Measurements from ENCODE around the gene RBM15B.

The RBM15B gene

DNA sequence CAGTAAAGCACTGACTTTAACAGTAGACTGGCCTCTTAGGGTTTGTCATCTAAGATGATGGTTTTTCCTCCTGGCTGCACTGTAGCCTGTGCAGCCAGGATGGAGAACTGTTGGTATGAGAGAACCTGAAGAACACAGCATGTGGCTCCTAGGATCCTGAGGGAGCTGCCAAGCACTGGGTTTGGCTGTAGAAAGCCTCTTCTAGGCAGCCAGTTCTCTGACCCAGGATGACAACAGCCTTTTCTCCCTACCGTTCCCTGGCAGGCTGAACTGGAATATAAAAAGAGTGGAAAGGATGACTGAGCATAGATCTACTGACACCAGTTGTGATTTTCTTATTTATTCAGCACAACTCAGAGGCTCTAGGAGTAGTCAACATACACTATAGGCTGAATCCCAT is 40.3 kb upstream of the RBM15B start:
- TF ChIP-seq GLIS3 (CRISPR knock-in tag; IDR thresholded peaks at IDR 0.05) (no peak), BACH2 (CRISPR knock-in tag; IDR thresholded peaks at IDR 0.05; ENCODE audit: borderline replicate concordance) (no peak), ZNF70 (CRISPR knock-in tag; IDR thresholded peaks at IDR 0.05) (no peak), RARB (CRISPR knock-in tag; IDR thresholded peaks at IDR 0.05) (no peak)
- TF ChIP-seq, protein P1, sequence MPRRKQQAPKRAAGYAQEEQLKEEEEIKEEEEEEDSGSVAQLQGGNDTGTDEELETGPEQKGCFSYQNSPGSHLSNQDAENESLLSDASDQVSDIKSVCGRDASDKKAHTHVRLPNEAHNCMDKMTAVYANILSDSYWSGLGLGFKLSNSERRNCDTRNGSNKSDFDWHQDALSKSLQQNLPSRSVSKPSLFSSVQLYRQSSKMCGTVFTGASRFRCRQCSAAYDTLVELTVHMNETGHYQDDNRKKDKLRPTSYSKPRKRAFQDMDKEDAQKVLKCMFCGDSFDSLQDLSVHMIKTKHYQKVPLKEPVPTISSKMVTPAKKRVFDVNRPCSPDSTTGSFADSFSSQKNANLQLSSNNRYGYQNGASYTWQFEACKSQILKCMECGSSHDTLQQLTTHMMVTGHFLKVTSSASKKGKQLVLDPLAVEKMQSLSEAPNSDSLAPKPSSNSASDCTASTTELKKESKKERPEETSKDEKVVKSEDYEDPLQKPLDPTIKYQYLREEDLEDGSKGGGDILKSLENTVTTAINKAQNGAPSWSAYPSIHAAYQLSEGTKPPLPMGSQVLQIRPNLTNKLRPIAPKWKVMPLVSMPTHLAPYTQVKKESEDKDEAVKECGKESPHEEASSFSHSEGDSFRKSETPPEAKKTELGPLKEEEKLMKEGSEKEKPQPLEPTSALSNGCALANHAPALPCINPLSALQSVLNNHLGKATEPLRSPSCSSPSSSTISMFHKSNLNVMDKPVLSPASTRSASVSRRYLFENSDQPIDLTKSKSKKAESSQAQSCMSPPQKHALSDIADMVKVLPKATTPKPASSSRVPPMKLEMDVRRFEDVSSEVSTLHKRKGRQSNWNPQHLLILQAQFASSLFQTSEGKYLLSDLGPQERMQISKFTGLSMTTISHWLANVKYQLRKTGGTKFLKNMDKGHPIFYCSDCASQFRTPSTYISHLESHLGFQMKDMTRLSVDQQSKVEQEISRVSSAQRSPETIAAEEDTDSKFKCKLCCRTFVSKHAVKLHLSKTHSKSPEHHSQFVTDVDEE (CRISPR knock-in tag; IDR thresholded peaks at IDR 0.05) = no peak
- TF ChIP-seq, protein P2, sequence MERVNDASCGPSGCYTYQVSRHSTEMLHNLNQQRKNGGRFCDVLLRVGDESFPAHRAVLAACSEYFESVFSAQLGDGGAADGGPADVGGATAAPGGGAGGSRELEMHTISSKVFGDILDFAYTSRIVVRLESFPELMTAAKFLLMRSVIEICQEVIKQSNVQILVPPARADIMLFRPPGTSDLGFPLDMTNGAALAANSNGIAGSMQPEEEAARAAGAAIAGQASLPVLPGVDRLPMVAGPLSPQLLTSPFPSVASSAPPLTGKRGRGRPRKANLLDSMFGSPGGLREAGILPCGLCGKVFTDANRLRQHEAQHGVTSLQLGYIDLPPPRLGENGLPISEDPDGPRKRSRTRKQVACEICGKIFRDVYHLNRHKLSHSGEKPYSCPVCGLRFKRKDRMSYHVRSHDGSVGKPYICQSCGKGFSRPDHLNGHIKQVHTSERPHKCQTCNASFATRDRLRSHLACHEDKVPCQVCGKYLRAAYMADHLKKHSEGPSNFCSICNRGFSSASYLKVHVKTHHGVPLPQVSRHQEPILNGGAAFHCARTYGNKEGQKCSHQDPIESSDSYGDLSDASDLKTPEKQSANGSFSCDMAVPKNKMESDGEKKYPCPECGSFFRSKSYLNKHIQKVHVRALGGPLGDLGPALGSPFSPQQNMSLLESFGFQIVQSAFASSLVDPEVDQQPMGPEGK (CRISPR knock-in tag; IDR thresholded peaks at IDR 0.05; ENCODE audit: borderline replicate concordance) = no peak
- no peak for ATAC-seq

DNA sequence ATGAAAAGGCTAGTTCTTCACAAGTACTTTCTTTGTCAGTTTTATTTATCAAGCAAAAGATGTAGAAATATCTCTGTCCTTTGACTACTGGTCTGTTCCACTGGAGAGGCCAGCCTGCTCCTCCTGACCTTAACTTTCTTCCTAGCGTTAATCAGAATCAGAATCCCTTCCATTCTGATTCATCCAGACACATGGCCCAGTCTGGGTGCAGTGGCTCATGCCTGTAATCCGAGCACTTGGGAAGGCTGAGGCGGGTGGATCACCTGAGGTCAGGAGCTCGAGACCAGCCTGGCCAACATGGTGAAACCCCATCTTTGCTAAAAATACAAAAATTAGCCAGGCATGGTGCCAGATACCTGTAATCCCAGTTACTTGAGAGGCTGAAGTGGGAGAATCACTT is 38.0 kb upstream of the RBM15B start:
- no peak for TF ChIP-seq ZNF565 (CRISPR knock-in tag; conservative IDR thresholded peaks at IDR 0.05; ENCODE audit: low read depth)
- TF ChIP-seq, protein P3, sequence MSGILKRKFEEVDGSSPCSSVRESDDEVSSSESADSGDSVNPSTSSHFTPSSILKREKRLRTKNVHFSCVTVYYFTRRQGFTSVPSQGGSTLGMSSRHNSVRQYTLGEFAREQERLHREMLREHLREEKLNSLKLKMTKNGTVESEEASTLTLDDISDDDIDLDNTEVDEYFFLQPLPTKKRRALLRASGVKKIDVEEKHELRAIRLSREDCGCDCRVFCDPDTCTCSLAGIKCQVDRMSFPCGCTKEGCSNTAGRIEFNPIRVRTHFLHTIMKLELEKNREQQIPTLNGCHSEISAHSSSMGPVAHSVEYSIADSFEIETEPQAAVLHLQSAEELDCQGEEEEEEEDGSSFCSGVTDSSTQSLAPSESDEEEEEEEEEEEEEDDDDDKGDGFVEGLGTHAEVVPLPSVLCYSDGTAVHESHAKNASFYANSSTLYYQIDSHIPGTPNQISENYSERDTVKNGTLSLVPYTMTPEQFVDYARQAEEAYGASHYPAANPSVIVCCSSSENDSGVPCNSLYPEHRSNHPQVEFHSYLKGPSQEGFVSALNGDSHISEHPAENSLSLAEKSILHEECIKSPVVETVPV (CRISPR knock-in tag; IDR thresholded peaks at IDR 0.05) = no peak
- TF ChIP-seq ZNF8 (CRISPR knock-in tag; IDR thresholded peaks at IDR 0.05) = no peak
- TF ChIP-seq ZNF70 (CRISPR knock-in tag; IDR thresholded peaks at IDR 0.05) = no peak
- no peak for TF ChIP-seq TCF4 (CRISPR knock-in tag; IDR thresholded peaks at IDR 0.05; ENCODE audit: borderline replicate concordance)
- no peak for TF ChIP-seq SNAI2 (CRISPR knock-in tag; IDR thresholded peaks at IDR 0.05)
- no peak for TF ChIP-seq PPARA (CRISPR knock-in tag; IDR thresholded peaks at IDR 0.05; ENCODE audit: borderline replicate concordance)
- no peak for TF ChIP-seq OSR1 (CRISPR knock-in tag; IDR thresholded peaks at IDR 0.05)
- no peak for TF ChIP-seq ESRRG (CRISPR knock-in tag; IDR thresholded peaks at IDR 0.05)
- no peak for TF ChIP-seq ZFP3 (CRISPR knock-in tag; IDR thresholded peaks at IDR 0.05)
- no peak for TF ChIP-seq ZC3H10 (CRISPR knock-in tag; IDR thresholded peaks at IDR 0.05)
- TF ChIP-seq RARB (CRISPR knock-in tag; IDR thresholded peaks at IDR 0.05) = no peak
- TF ChIP-seq CSDC2 (CRISPR knock-in tag; IDR thresholded peaks at IDR 0.05) = no peak
- TF ChIP-seq ARNTL (CRISPR knock-in tag; IDR thresholded peaks at IDR 0.05; ENCODE audit: borderline replicate concordance, low read depth) = no peak
- no peak for ATAC-seq

DNA sequence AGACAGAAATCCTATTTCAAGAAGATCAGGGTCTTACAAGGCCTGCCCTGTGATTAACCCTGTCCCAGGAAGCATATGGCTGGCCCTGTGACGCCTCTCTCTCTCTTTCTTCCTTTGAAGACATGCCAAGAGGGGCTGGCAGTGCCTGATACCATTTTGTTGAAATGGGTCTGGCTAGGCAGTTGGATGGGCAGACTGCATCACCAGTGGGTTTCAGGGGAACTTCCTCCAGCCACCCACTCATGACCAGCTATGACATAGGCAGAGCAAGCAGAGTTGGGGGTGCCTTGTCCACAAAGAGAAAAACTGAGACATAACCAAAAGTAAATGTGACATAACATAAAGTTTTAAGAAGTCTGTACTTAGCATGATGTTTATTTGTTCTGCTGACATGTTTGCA is 37.4 kb upstream of the RBM15B start:
- TF ChIP-seq ZFP30 (CRISPR knock-in tag; IDR thresholded peaks at IDR 0.05) (no peak), ISL1 (CRISPR knock-in tag; IDR thresholded peaks at IDR 0.05) (no peak), OSR1 (CRISPR knock-in tag; IDR thresholded peaks at IDR 0.05) (no peak), SNAI2 (CRISPR knock-in tag; IDR thresholded peaks at IDR 0.05) (no peak), TCF4 (CRISPR knock-in tag; IDR thresholded peaks at IDR 0.05; ENCODE audit: borderline replicate concordance) (no peak), TOX (CRISPR knock-in tag; IDR thresholded peaks at IDR 0.05; ENCODE audit: borderline replicate concordance) (no peak), CSDC2 (CRISPR knock-in tag; IDR thresholded peaks at IDR 0.05) (no peak), BACH2 (CRISPR knock-in tag; IDR thresholded peaks at IDR 0.05; ENCODE audit: borderline replicate concordance) (no peak), GLIS3 (CRISPR knock-in tag; IDR thresholded peaks at IDR 0.05) (no peak), RARB (CRISPR knock-in tag; IDR thresholded peaks at IDR 0.05) (no peak), ARNTL (CRISPR knock-in tag; IDR thresholded peaks at IDR 0.05; ENCODE audit: borderline replicate concordance, low read depth) (no peak), ZFP3 (CRISPR knock-in tag; IDR thresholded peaks at IDR 0.05) (no peak), ZC3H10 (CRISPR knock-in tag; IDR thresholded peaks at IDR 0.05) (no peak), ZNF8 (CRISPR knock-in tag; IDR thresholded peaks at IDR 0.05) (no peak)
- TF ChIP-seq, protein P1 (CRISPR knock-in tag; IDR thresholded peaks at IDR 0.05) = no peak
- TF ChIP-seq, protein P4, sequence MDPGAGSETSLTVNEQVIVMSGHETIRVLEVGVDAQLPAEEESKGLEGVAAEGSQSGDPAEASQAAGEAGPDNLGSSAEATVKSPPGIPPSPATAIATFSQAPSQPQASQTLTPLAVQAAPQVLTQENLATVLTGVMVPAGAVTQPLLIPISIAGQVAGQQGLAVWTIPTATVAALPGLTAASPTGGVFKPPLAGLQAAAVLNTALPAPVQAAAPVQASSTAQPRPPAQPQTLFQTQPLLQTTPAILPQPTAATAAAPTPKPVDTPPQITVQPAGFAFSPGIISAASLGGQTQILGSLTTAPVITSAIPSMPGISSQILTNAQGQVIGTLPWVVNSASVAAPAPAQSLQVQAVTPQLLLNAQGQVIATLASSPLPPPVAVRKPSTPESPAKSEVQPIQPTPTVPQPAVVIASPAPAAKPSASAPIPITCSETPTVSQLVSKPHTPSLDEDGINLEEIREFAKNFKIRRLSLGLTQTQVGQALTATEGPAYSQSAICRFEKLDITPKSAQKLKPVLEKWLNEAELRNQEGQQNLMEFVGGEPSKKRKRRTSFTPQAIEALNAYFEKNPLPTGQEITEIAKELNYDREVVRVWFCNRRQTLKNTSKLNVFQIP (CRISPR knock-in tag; IDR thresholded peaks at IDR 0.05; ENCODE audit: borderline replicate concordance, low read depth) = no peak
- TF ChIP-seq, protein P5, sequence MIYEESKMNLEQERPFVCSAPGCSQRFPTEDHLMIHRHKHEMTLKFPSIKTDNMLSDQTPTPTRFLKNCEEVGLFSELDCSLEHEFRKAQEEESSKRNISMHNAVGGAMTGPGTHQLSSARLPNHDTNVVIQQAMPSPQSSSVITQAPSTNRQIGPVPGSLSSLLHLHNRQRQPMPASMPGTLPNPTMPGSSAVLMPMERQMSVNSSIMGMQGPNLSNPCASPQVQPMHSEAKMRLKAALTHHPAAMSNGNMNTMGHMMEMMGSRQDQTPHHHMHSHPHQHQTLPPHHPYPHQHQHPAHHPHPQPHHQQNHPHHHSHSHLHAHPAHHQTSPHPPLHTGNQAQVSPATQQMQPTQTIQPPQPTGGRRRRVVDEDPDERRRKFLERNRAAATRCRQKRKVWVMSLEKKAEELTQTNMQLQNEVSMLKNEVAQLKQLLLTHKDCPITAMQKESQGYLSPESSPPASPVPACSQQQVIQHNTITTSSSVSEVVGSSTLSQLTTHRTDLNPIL (CRISPR knock-in tag; IDR thresholded peaks at IDR 0.05; ENCODE audit: low read depth) = no peak
- TF ChIP-seq, protein P3 (CRISPR knock-in tag; IDR thresholded peaks at IDR 0.05) = no peak
- no peak for ATAC-seq
